H1 (cell line): ENCODE results near the gene CDADC1. TPM values are rescaled to one million over a fixed set of nuclear protein-coding genes. Genes with fewer than 3 reads are reported as not detected.

Experiments
- CTCF ChIA-PET: fragments of 300-600 bp; sonication (Branson Sonifier 250); formaldehyde crosslinking; loops from one replicate; lab custom pipeline; 2021; ENCODE audit not compliant: partially characterized antibody; lab: Charles Lee
- POLR2A ChIA-PET: fragments of 300-600 bp; sonication (Branson Sonifier 250); formaldehyde crosslinking; loops from one replicate; lab custom pipeline; 2021; ENCODE audit warnings: inconsistent platforms; ENCODE audit not compliant: partially characterized antibody; lab: Charles Lee
- DNase-seq, 2 experiments: peaks; one replicate each; pipeline versions ENCODE4 v3.0.0 to v3.0.0-alpha.2; 2010 to 2022; ENCODE audit warnings: low spot score in 2 of 2, low read depth in 1 of 2, mixed read lengths in 1 of 2
- FAIRE-seq: peaks from 2 replicates; lab custom pipeline; 2011; peaks lifted over from hg19 to GRCh38; lab: Jason Lieb, UNC
- H2AFZ ChIP-seq: 2 replicates; pipeline ENCODE4 v1.8.1; 2012; ENCODE audit warnings: low read length, inconsistent platforms
- H2AK5ac ChIP-seq: 2 replicates; pipeline ENCODE4 v1.6.1; 2013; ENCODE audit warnings: low read depth, low read length
- H2BK120ac ChIP-seq: replicated peaks from 2 replicates; pipeline ENCODE3; 2013; ENCODE audit warnings: low read depth, low read length, inconsistent platforms
- H2BK12ac ChIP-seq: 2 replicates; pipeline ENCODE4 v1.6.1; 2013; ENCODE audit warnings: low read depth, low read length
- H2BK15ac ChIP-seq: 2 replicates; pipeline ENCODE4 v1.6.1; 2013; ENCODE audit warnings: low read length
- H2BK20ac ChIP-seq: 2 replicates; pipeline ENCODE4 v1.6.1; 2013; ENCODE audit warnings: low read length
- H2BK5ac ChIP-seq: 2 replicates; pipeline ENCODE4 v1.6.1; 2013; ENCODE audit warnings: low read depth, low read length
- H3K14ac ChIP-seq: 2 replicates; pipeline ENCODE4 v1.6.1; 2013; ENCODE audit warnings: inconsistent platforms; ENCODE audit not compliant: insufficient read length
- H3K18ac ChIP-seq: 2 replicates; pipeline ENCODE4 v1.6.1; 2013; ENCODE audit warnings: low read length; ENCODE audit errors: extremely low read depth
- H3K23ac ChIP-seq: 2 replicates; pipeline ENCODE4 v1.6.1; 2013; ENCODE audit warnings: inconsistent platforms; ENCODE audit not compliant: insufficient read length
- H3K23me2 ChIP-seq: 2 replicates; pipeline ENCODE4 v1.6.1; 2013; ENCODE audit warnings: low read depth, low read length
- H3K27ac ChIP-seq: 2 replicates; pipeline ENCODE4 v1.6.1; 2011; ENCODE audit warnings: low read depth, low read length, inconsistent platforms
- H3K27me3 ChIP-seq, 4 experiments: replicated peaks in 1 of 4; 1 replicate in 1 of 4; 2 replicates in 3 of 4; pipeline versions ENCODE4 v1.6.1 to v1.8.1; 2011 to 2013; ENCODE audit warnings: low read length in 3 of 4, mild to moderate bottlenecking in 3 of 4, inconsistent platforms in 2 of 4, mixed read lengths in 2 of 4, moderate library complexity in 1 of 4; ENCODE audit not compliant: control insufficient read depth in 3 of 4, insufficient read depth in 3 of 4; ENCODE audit errors: extremely low read depth in 1 of 4
- H3K36me3 ChIP-seq, 4 experiments: 2 replicates each; pipeline versions ENCODE4 v1.6.1 to v1.8.1; 2011 to 2013; ENCODE audit warnings: mild to moderate bottlenecking in 4 of 4, low read length in 3 of 4, moderate library complexity in 2 of 4, control low read depth in 1 of 4, inconsistent platforms in 1 of 4; ENCODE audit not compliant: insufficient read depth in 4 of 4, control insufficient read depth in 2 of 4
- H3K4ac ChIP-seq: replicated peaks from 2 replicates; pipeline ENCODE3; 2013; ENCODE audit warnings: low read length, low read depth, mixed read lengths, inconsistent platforms; ENCODE audit not compliant: insufficient read length
- H3K4me1 ChIP-seq, 4 experiments: replicated peaks in 1 of 4; 1 replicate in 1 of 4; 2 replicates in 3 of 4; pipeline versions ENCODE4 v1.6.1 to v1.8.1; 2011 to 2013; ENCODE audit warnings: low read length in 3 of 4, inconsistent platforms in 2 of 4, mixed read lengths in 1 of 4; ENCODE audit not compliant: insufficient read depth in 4 of 4, control insufficient read depth in 3 of 4
- H3K4me2 ChIP-seq, 2 experiments: 2 replicates each; pipeline versions ENCODE4 v1.6.1 to v1.8.1; 2011 to 2013; ENCODE audit warnings: low read depth in 2 of 2, low read length in 2 of 2, control low read depth in 1 of 2, inconsistent platforms in 1 of 2, mild to moderate bottlenecking in 1 of 2; ENCODE audit not compliant: insufficient read depth in 1 of 2
- H3K4me3 ChIP-seq, 4 experiments: fragments of 200-600, 300-600 bp in 1 of 4; sonication (generic), shearing (Covaris generic), sonication (Bioruptor Twin) in 1 of 4; 2 replicates each; pipeline versions ENCODE4 v1.5.1 to v1.8.1; 2011 to 2016; ENCODE audit warnings: low read length in 4 of 4, low read depth in 3 of 4, control low read depth in 2 of 4, inconsistent platforms in 2 of 4, mild to moderate bottlenecking in 2 of 4, mixed read lengths in 1 of 4, moderate library complexity in 1 of 4; ENCODE audit not compliant: insufficient read depth in 2 of 4; ENCODE audit errors: extremely low read depth in 1 of 4
- H3K56ac ChIP-seq: replicated peaks from 2 replicates; pipeline ENCODE3; 2013; ENCODE audit warnings: low read depth, mild to moderate bottlenecking, mixed read lengths, low read length, inconsistent platforms; ENCODE audit not compliant: insufficient read length
- H3K79me1 ChIP-seq: 2 replicates; pipeline ENCODE4 v1.6.1; 2013; ENCODE audit warnings: low read depth, low read length, control low read depth
- H3K79me2 ChIP-seq, 2 experiments: 2 replicates each; pipeline versions ENCODE4 v1.6.1 to v1.8.1; 2012 to 2013; ENCODE audit warnings: low read length in 2 of 2, mild to moderate bottlenecking in 2 of 2, inconsistent platforms in 1 of 2; ENCODE audit not compliant: insufficient read depth in 2 of 2, control insufficient read depth in 1 of 2
- H3K9ac ChIP-seq, 4 experiments: replicated peaks in 1 of 4; 1 replicate in 1 of 4; 2 replicates in 3 of 4; pipeline versions ENCODE4 v1.6.1 to v1.8.1; 2011 to 2013; ENCODE audit warnings: low read depth in 3 of 4, low read length in 3 of 4, control low read depth in 2 of 4, mild to moderate bottlenecking in 2 of 4, moderate library complexity in 2 of 4, inconsistent platforms in 1 of 4; ENCODE audit errors: extremely low read depth in 1 of 4
- H3K9me3 ChIP-seq, 2 experiments: 2 replicates each; pipeline versions ENCODE4 v1.6.1 to v1.8.1; 2012 to 2013; ENCODE audit warnings: mild to moderate bottlenecking in 2 of 2, moderate library complexity in 2 of 2, control low read depth in 1 of 2, inconsistent platforms in 1 of 2, low read depth in 1 of 2, low read length in 1 of 2, mixed read lengths in 1 of 2; ENCODE audit not compliant: insufficient read depth in 2 of 2
- H4K20me1 ChIP-seq, 2 experiments: replicated peaks in 1 of 2; 2 replicates each; pipeline versions ENCODE3 to v1.8.1; 2011 to 2013; ENCODE audit warnings: inconsistent platforms in 2 of 2, low read length in 2 of 2, mild to moderate bottlenecking in 1 of 2; ENCODE audit not compliant: insufficient read depth in 2 of 2, control insufficient read depth in 1 of 2
- H4K5ac ChIP-seq: 2 replicates; pipeline ENCODE4 v1.6.1; 2013; ENCODE audit warnings: low read length, low read depth, mixed read lengths, inconsistent platforms; ENCODE audit not compliant: insufficient read length
- H4K8ac ChIP-seq: 2 replicates; pipeline ENCODE4 v1.8.0; 2013; ENCODE audit warnings: mild to moderate bottlenecking, moderate library complexity, low read length, inconsistent platforms; ENCODE audit not compliant: insufficient read depth; ENCODE audit errors: extremely low read depth
- H4K91ac ChIP-seq: replicated peaks from 2 replicates; pipeline ENCODE3; 2013; ENCODE audit warnings: low read length, mixed read lengths, inconsistent platforms; ENCODE audit not compliant: insufficient read length
- BCL11A ChIP-seq, 2 experiments: IDR thresholded peaks; one replicate each; pipeline ENCODE4 v1.6.1; 2011; ENCODE audit warnings: low read depth in 2 of 2, low read length in 2 of 2, mild to moderate bottlenecking in 2 of 2
- WGBS, 2 experiments: shearing (Covaris generic) in 1 of 2; methylation state at CpG; one replicate each; pipeline versions ENCODE4 v1.1.6 to v1.1.7; 2013 to 2015; ENCODE audit warnings: low lambda C conversion rate in 2 of 2, mixed read lengths in 2 of 2, inconsistent platforms in 1 of 2, low coverage in 1 of 2, missing lambda C conversion rate in 1 of 2; ENCODE audit not compliant: insufficient replicate concordance in 2 of 2, insufficient coverage in 1 of 2, insufficient read length in 1 of 2; ENCODE audit errors: extremely low coverage in 1 of 2, missing lambda C conversion rate in 1 of 2; 5-methylcytosine and 5-hydroxymethylcytosine counted together
- polyA plus RNA-seq, 7 experiments: library from polyadenylated mRNA; depleted of rRNA in 3 of 7; stranded (reverse) in 5 of 7; unstranded in 2 of 7; fragments of >200 nt in 5 of 7; fragments of 200-250 nt in 2 of 7; gene quantifications; 1 replicate in 5 of 7; 2 replicates in 1 of 7; 4 replicates in 1 of 7; pipeline versions ENCODE4 v1.2.1 to v1.2.3, GENCODE V29; 2011 to 2013; ENCODE audit warnings: missing spikeins in 2 of 7, mixed read lengths in 2 of 7
- total RNA-seq: library from RNA; stranded (reverse); fragmentation: NEBNext Ultra II Directional; extraction: Animal tissue kit (Norgen Biotek cat#: 25700); gene quantifications from 2 replicates; pipeline ENCODE4 v1.2.1, GENCODE V29; 2021

Gene CDADC1
- total and polyA plus RNA-seq, 2 of the 8 experiments (the other 6 are each of a cell fraction or from before 2014, with no cell fraction given): 0.98 to 2.7 TPM

DNA sequence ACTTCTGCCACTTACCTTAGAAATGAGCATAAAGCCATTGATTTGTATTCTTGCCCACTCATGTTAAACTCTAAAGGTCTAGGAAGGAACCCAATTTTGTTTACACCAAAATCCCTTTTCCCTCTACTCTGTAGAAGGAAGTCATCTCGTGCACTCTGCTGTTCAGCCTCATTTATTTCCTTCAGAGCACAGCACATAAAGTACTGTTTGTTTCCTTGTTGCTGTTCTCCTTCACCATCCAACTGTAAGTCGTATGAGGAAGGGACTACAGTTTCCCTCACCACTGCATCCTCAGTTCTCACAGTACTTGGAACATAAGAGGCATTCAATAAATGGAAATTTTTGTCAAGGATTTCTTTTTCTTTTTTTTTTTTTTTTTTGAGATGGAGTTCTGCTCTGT, 24.6 kb downstream of the CDADC1 start:
- Histone ChIP-seq H3K4me3 (no peak overlapping the region), H3K36me3 (no peaks in the 10 kb centered on the region), H2BK12ac (no peak overlapping the region), H3K9ac (no peak overlapping the region), H3K27me3 (no peaks in the 10 kb centered on the region), H3K23ac (no peak overlapping the region), H3K23me2 (no peaks in the 10 kb centered on the region; the same call in 1 of the 2 replicates), H3K4me1 (no peaks in the 10 kb centered on the region), H3K56ac (no peak overlapping the region), H3K14ac (no peak overlapping the region), H4K5ac (no peak overlapping the region), H3K4ac (no peak overlapping the region), H2BK15ac (no peak overlapping the region), H3K79me1 (no peaks in the 10 kb centered on the region), H3K9me3 (no peaks in the 10 kb centered on the region), H3K79me2 (no peaks in the 10 kb centered on the region), H3K18ac (no peak overlapping the region), H3K27ac (no peak overlapping the region), H2BK20ac (no peak overlapping the region), H4K20me1 (no peaks in the 10 kb centered on the region), H2BK120ac (no peak overlapping the region), H4K91ac (no peak overlapping the region), H4K8ac (no peak overlapping the region), H3K4me2 (no peak overlapping the region), H2AK5ac (no peak overlapping the region), H2AFZ (no peak overlapping the region), H2BK5ac (no peak overlapping the region)
- WGBS, 2 experiments: 76% methylated on average over 2 of the region's 2 CpGs; no CpG with 5 or more reads in 1 of the 2 experiments
- ChIA-PET POLR2A (no interaction called here), CTCF (interaction anchor here (8.8 kb wide), 1 partner anchor 8 kb away, joined by 47 read pairs; no protein-coding TSS in a partner anchor)
- DNase-seq (no peak), FAIRE-seq (no peak)
- no peak for TF ChIP-seq BCL11A (IDR thresholded peaks at IDR 0.05; ENCODE audit: low read depth in 2 of 2, low read length in 2 of 2)
